GM23338 (cell line): ENCODE data around the gene XIRP2.

ENCODE experiments used
- CTCF ChIP-seq, 2 experiments: fragments of 200-600 bp in 1 of 2; sonication (generic) in 1 of 2; conservative IDR thresholded peaks; 2 replicates each; pipeline versions ENCODE4 v1.5.1 to v1.6.1; 2016 to 2017; ENCODE audit warnings: antibody characterized with exemption in 2 of 2, low read depth in 2 of 2, mild to moderate bottlenecking in 2 of 2, moderate library complexity in 1 of 2
- EZH2 ChIP-seq: fragments of 200-600 bp; sonication (generic); IDR thresholded peaks from one replicate; pipeline ENCODE4 v1.8.0; 2017; ENCODE audit warnings: antibody characterized with exemption, mild to moderate bottlenecking, low read depth; ENCODE audit not compliant: unreplicated experiment
- EZH2phosphoT487 ChIP-seq: fragments of 200-600 bp; sonication (generic); IDR thresholded peaks from one replicate; pipeline ENCODE4 v1.8.1; 2018; ENCODE audit warnings: antibody characterized with exemption; ENCODE audit not compliant: unreplicated experiment
- POLR2AphosphoS5 ChIP-seq: IDR thresholded peaks from 2 replicates; pipeline ENCODE4 v1.6.1; 2016; ENCODE audit warnings: antibody characterized with exemption, low read depth

- TF ChIP-seq EZH2 (no peak), EZH2phosphoT487 (no peak), POLR2AphosphoS5 (no peak), CTCF (conservative IDR thresholded peaks at IDR 0.05; ENCODE audit: low read depth in 2 of 2) (no peak)
These were observed 54.1 kb downstream of the XIRP2 start for GRCh38 chr2:166942377-166942776.
